Liver (tissue), 3 donors: ENCODE data around the gene VWF.

Experiments
- CTCF ChIP-seq: fragments of 150-350 bp; IDR thresholded peaks from 2 replicates; pipeline ENCODE4 v1.5.1; 2017; ENCODE audit warnings: improper control_type of control experiment, low read depth, low read length; ENCODE audit not compliant: missing input control
- EGR1 ChIP-seq, 2 donors: IDR thresholded peaks; 2 replicates each; pipeline ENCODE4 v1.6.1; 2016 to 2018; ENCODE audit warnings: antibody characterized with exemption in 2 of 2, low read depth in 2 of 2
- GABPA ChIP-seq, 2 donors: IDR thresholded peaks in 1 of 2; conservative IDR thresholded peaks in 1 of 2; 2 replicates each; pipeline ENCODE4 v1.6.1; 2016; ENCODE audit warnings: antibody characterized with exemption in 2 of 2, mild to moderate bottlenecking in 1 of 2, moderate library complexity in 1 of 2
- YY1 ChIP-seq: IDR thresholded peaks from 2 replicates; pipeline ENCODE4 v1.6.1; 2016; ENCODE audit warnings: antibody characterized with exemption, mild to moderate bottlenecking
- ZBTB33 ChIP-seq: IDR thresholded peaks from 2 replicates; pipeline ENCODE4 v1.6.1; 2016; ENCODE audit warnings: antibody characterized with exemption
- TF ChIP-seq, protein P1 (sequence below): IDR thresholded peaks from 2 replicates; pipeline ENCODE4 v1.6.1; 2016; ENCODE audit warnings: antibody characterized with exemption
- TF ChIP-seq, protein P2 (sequence below): IDR thresholded peaks from 2 replicates; pipeline ENCODE4 v1.6.1; 2016; ENCODE audit warnings: antibody characterized with exemption
- donor health status: healthy.
- donor health status: healthy.

GRCh38 chr12:5898874-5899273 is 225.6 kb downstream of the VWF start:
- TF ChIP-seq EGR1 (IDR thresholded peaks at IDR 0.05; ENCODE audit: low read depth in 2 of 2), result no peak
- TF ChIP-seq YY1, result no peak
- TF ChIP-seq, protein P1, sequence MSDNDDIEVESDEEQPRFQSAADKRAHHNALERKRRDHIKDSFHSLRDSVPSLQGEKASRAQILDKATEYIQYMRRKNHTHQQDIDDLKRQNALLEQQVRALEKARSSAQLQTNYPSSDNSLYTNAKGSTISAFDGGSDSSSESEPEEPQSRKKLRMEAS, result no peak
- TF ChIP-seq GABPA (IDR thresholded peaks at IDR 0.05 in 1 of 2, conservative IDR thresholded peaks at IDR 0.05 in 1 of 2), result no peak
- no peak for TF ChIP-seq ZBTB33
- TF ChIP-seq CTCF, result no peak
- TF ChIP-seq, protein P2, sequence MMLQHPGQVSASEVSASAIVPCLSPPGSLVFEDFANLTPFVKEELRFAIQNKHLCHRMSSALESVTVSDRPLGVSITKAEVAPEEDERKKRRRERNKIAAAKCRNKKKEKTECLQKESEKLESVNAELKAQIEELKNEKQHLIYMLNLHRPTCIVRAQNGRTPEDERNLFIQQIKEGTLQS, result no peak
